Measurements from ENCODE around the gene ADGRG2. TPM values are rescaled to one million over a fixed set of nuclear protein-coding genes. Genes with fewer than 3 reads are reported as not detected.
A peak's percentile ranks its signal among the peaks of the same experiment; 100 is the strongest.
"Not testable (repeated sequence)": the region's sequence is repeated elsewhere in the genome, so short reads cannot be mapped to it uniquely, and the experiment has no call there.

The ADGRG2 gene
- total RNA-seq, 1 experiment from 2014 or later: 7.6 TPM

DNA sequence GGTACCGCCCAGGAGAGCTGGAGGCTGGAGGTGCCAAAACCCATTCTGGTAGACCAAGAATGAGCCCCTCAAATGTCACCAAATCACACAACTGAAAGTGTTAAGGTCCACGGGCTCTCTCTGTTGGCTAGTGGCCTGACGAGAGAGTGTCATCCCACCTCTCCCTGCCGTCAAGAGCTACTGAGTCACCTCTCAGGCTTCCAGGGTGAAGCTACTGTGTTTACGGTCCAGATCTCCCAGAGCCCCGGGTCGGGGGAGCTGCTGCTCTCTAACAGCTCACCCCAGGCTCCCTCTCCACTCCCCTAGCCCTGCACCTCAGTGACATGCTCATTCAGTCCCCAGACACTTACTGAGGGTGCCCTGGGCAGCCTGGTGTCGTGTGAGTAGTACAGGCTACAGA, 59.2 kb downstream of the ADGRG2 start:
- Histone ChIP-seq H3K27me3 (ENCODE audit: control insufficient read depth, insufficient read depth, low read length) (no peaks in the 10 kb centered on the region), H3K36me3 (replicated peaks; ENCODE audit: control insufficient read depth, insufficient read depth, low read length) (no peaks in the 10 kb centered on the region), H3K4me3 (ENCODE audit: insufficient read depth, low read depth, low read length) (no peak overlapping the region)
- DNase-seq: no peak

- no peak for DNase-seq
- Histone ChIP-seq H3K36me3 (replicated peaks; ENCODE audit: control insufficient read depth, insufficient read depth, low read length) (no peaks in the 10 kb centered on the region), H3K4me3 (ENCODE audit: insufficient read depth, low read depth, low read length) (no peak overlapping the region), H3K27me3 (ENCODE audit: control insufficient read depth, insufficient read depth, low read length) (no peaks in the 10 kb centered on the region)
Observed at GRCh38 chrX:19059067-19059466, 63.2 kb downstream of the ADGRG2 start.

GRCh38 chrX:19057856-19058255, 64.4 kb downstream of the ADGRG2 start:
- Histone ChIP-seq H3K36me3 (replicated peaks; ENCODE audit: control insufficient read depth, insufficient read depth, low read length) (no peaks in the 10 kb centered on the region), H3K27me3 (ENCODE audit: control insufficient read depth, insufficient read depth, low read length) (no peaks in the 10 kb centered on the region), H3K4me3 (ENCODE audit: insufficient read depth, low read depth, low read length) (no peak overlapping the region)
- DNase-seq: no peak

DNA sequence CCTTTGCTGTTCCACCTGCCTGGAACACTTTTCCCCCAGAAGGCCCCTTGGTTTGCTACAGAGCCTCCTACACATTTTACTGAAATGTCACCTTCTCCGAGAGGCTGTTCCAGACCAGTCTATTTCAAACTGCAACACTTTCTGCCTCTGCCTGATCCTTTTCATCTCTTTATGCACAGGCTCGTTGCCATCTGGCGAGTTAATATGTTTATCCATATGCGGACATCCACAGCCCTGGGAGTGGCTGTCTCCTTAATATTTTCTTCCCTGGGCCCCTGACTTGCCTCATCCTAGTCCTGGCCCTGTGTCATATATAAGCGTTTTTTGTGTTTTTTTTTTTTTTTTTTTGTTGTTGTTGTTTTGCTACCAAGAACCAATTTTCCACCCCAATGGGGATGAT, 73.2 kb downstream of the ADGRG2 start:
- no peaks in the 10 kb centered on the region for H3K36me3 ChIP-seq (replicated peaks; ENCODE audit: control insufficient read depth, insufficient read depth, low read length)
- DNase-seq: no peak
- H3K4me3 ChIP-seq (ENCODE audit: insufficient read depth, low read depth, low read length): no peak overlapping the region
- H3K27me3 ChIP-seq (ENCODE audit: control insufficient read depth, insufficient read depth, low read length): no peaks in the 10 kb centered on the region

DNA sequence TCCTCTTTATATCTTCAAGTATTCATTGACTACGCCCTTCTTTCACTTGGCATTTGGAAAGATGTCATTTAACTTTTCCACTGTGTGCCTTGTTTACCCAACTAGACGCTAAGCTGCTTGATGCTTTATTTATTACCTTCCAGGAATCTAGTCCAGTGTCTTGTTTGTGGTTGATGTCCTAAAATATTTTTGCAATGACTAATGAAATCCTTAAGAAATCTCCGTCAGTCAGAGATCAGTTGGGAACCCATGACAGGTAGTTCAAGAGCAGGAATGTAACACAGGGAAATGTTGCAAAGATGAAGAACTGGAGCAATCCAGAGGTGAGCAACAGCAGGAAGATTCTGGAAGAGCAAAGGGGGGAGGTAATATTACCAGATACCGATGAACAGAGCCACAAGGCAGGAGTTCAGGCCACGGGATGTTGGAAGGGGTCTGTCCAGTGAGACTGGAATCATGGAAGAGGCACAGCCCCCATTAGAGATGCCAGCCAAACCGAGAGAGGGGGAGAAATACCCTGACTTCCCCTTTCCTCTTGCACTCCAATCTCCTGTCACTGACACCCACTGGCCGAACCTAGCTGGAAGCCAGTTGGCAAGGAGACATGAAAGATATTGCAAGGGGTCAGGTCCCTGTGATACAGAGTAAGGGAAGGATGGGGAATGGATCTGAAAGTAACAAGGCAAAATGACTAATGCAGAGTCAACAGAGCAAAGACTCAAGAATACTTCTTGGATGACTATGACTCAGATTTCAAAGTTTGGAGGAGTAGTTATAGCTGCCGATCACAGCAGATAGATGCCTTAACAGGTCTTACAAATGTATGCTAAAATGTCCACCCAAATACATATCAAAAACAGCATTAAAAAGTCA, 75.7 kb downstream of the ADGRG2 start:
- Histone ChIP-seq H3K4me3 (ENCODE audit: insufficient read depth, low read depth, low read length) (no peak overlapping the region), H3K36me3 (replicated peaks; ENCODE audit: control insufficient read depth, insufficient read depth, low read length) (no peaks in the 10 kb centered on the region), H3K27me3 (ENCODE audit: control insufficient read depth, insufficient read depth, low read length) (no peaks in the 10 kb centered on the region)
- DNase-seq: no peak

DNA sequence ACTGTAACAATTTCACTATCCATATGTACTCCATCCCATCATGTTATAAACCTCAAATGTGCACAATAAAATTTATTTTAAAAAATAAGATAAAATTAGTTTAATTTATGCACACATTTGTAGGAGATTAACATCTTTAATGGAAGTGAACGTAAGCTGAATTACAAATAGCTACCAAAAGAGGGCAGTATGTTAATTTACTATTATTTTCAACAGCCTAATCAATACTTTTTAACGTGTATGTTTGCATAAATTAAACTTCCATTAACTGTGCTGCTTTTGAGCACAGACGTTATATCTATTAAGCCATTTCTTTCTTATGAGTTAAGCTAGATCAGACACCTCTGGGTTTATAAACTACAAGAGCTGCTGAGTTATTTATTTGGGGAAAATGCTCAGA, 81.9 kb downstream of the ADGRG2 start:
- H3K36me3 ChIP-seq (replicated peaks; ENCODE audit: control insufficient read depth, insufficient read depth, low read length): no peaks in the 10 kb centered on the region
- H3K4me3 ChIP-seq (ENCODE audit: insufficient read depth, low read depth, low read length): no peak overlapping the region
- no peak for DNase-seq
- H3K27me3 ChIP-seq (ENCODE audit: control insufficient read depth, insufficient read depth, low read length): no peaks in the 10 kb centered on the region

DNA sequence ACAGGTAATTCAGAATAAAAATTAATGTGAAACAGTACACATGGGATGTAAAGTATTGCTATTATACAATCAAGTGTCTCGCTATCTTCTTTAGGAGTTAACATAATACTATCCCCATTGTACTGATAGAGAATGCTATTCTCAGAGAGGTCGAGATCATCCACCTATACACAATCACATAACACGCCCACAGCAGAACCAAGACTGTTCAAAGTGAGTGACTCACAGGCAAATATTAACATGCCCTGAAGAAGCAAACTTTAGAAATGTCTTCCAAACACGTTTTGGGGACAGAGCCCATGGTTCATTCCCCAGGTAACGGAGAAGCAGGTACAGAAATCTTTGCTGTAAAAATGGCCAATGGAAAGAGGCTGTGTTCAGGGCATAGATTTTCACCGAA, 88.2 kb downstream of the ADGRG2 start:
- DNase-seq: no peak
- Histone ChIP-seq H3K27me3 (ENCODE audit: control insufficient read depth, insufficient read depth, low read length) (no peaks in the 10 kb centered on the region), H3K4me3 (ENCODE audit: insufficient read depth, low read depth, low read length) (no peak overlapping the region), H3K36me3 (replicated peaks; ENCODE audit: control insufficient read depth, insufficient read depth, low read length) (no peaks in the 10 kb centered on the region)

- H3K4me3 ChIP-seq (ENCODE audit: insufficient read depth, low read depth, low read length): no peak overlapping the region
- no peak for DNase-seq
- H3K27me3 ChIP-seq (ENCODE audit: control insufficient read depth, insufficient read depth, low read length): no peaks in the 10 kb centered on the region
- H3K36me3 ChIP-seq (replicated peaks; ENCODE audit: control insufficient read depth, insufficient read depth, low read length): no peaks in the 10 kb centered on the region
Observed at GRCh38 chrX:19030805-19031204, 91.5 kb downstream of the ADGRG2 start.

DNA sequence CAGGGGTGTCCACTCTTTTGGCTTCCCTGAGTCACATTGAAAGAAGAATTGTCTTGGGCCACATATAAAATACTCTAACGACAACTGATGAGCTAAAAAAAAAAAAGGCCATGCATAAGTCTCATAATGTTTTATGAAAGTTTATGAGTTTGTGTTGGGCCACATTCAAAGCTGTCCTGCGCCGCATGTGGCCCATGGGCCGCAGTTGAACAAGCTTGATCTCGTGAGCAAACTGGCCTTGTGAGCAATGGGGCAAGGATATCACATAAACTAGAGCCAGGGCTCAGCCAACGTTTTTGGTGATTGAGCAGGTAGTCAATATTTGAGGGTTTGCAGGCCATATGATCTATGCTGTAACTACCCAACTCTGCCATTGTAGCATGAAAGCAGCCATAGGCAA, 93.7 kb downstream of the ADGRG2 start:
- no peak for DNase-seq
- Histone ChIP-seq H3K36me3 (replicated peaks; ENCODE audit: control insufficient read depth, insufficient read depth, low read length) (no peaks in the 10 kb centered on the region), H3K27me3 (ENCODE audit: control insufficient read depth, insufficient read depth, low read length) (no peaks in the 10 kb centered on the region), H3K4me3 (ENCODE audit: insufficient read depth, low read depth, low read length) (no peak overlapping the region)

DNA sequence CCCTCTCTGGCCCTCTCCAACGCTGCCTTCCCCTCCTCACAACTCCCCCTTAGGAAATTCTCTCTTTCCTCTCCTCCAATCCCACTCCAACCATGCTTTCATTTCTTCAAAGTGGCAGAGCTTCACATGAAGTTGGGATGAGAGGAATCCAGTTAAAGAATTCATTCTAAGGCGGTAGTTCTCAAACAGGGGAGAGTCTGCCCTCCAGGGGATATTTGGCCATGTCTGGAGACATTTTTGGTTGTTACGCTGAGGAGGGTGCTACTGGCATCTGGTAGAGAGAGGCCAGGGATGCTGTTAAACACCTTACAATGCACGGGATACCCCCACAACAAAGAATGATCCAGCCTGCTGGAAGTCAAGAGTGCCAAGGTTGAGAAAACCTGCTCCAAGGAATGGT, 97.9 kb downstream of the ADGRG2 start:
- Histone ChIP-seq H3K4me3 (ENCODE audit: insufficient read depth, low read depth, low read length) (no peak overlapping the region), H3K27me3 (ENCODE audit: control insufficient read depth, insufficient read depth, low read length) (no peaks in the 10 kb centered on the region), H3K36me3 (replicated peaks; ENCODE audit: control insufficient read depth, insufficient read depth, low read length) (no peaks in the 10 kb centered on the region)
- no peak for DNase-seq

- H3K4me3 ChIP-seq (ENCODE audit: insufficient read depth, low read depth, low read length): no peak overlapping the region
Observed at GRCh38 chrX:19019996-19020395, 102.3 kb downstream of the ADGRG2 start.

GRCh38 chrX:19017271-19017670, 105.0 kb downstream of the ADGRG2 start:
- Histone ChIP-seq H3K27me3 (ENCODE audit: control insufficient read depth, insufficient read depth, low read length) (no peaks in the 10 kb centered on the region), H3K4me3 (ENCODE audit: insufficient read depth, low read depth, low read length) (no peak overlapping the region), H3K36me3 (replicated peaks; ENCODE audit: control insufficient read depth, insufficient read depth, low read length) (no peaks in the 10 kb centered on the region)
- DNase-seq: peak; percentile 80

More at GRCh38 chrX:19019996-19020395, 102.3 kb downstream of the ADGRG2 start:
- DNase-seq: no peak
- Histone ChIP-seq H3K27me3 (ENCODE audit: control insufficient read depth, insufficient read depth, low read length) (no peaks in the 10 kb centered on the region), H3K36me3 (replicated peaks; ENCODE audit: control insufficient read depth, insufficient read depth, low read length) (no peaks in the 10 kb centered on the region)

GRCh38 chrX:19016614-19017013, 105.7 kb downstream of the ADGRG2 start:
- H3K27me3 ChIP-seq (ENCODE audit: control insufficient read depth, insufficient read depth, low read length); DNase-seq; H3K4me3 ChIP-seq (ENCODE audit: insufficient read depth, low read depth, low read length); H3K36me3 ChIP-seq (replicated peaks; ENCODE audit: control insufficient read depth, insufficient read depth, low read length): not testable (repeated sequence)

GRCh38 chrX:19007868-19008267, 114.4 kb downstream of the ADGRG2 start:
- no peak overlapping the region for H3K4me3 ChIP-seq (ENCODE audit: insufficient read depth, low read depth, low read length)
- DNase-seq: no peak
- no peaks in the 10 kb centered on the region for H3K27me3 ChIP-seq (ENCODE audit: control insufficient read depth, insufficient read depth, low read length)
- peaks cover 1% of the 10 kb centered on the region; the same call in 1 of the 2 replicates for H3K36me3 ChIP-seq (replicated peaks; ENCODE audit: control insufficient read depth, insufficient read depth, low read length)

DNA sequence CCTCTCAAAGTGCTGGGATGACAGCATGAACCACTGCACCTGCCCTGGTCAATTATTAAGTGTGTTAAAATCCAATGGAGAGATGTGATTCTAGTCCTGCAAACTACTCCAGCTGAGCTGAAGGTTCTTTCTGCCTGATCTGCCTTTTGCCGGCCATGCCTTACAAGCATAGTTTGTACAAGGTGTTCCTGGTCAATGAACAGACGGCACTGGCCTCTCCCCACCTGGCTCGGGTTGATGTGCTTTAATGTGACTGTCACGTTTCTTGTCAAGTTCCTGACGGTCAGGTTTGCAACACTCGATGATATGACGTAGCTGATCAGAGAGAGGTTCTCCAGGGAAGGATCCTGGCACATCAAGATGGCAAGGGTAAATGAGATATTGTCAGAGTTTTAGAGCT, 115.3 kb downstream of the ADGRG2 start:
- DNase-seq: no peak
- Histone ChIP-seq H3K36me3 (replicated peaks; ENCODE audit: control insufficient read depth, insufficient read depth, low read length) (peaks cover 1% of the 10 kb centered on the region; the same call in 1 of the 2 replicates), H3K27me3 (ENCODE audit: control insufficient read depth, insufficient read depth, low read length) (no peaks in the 10 kb centered on the region), H3K4me3 (ENCODE audit: insufficient read depth, low read depth, low read length) (no peak overlapping the region)
